Mesodermal cell (in vitro differentiated cells): Measurements from ENCODE around the gene CCNG1.

Experiments used
- H3K27ac ChIP-seq: 2 replicates; pipeline ENCODE4 v1.7.0; 2013; ENCODE audit warnings: mild to moderate bottlenecking, low read depth, low read length, moderate library complexity; ENCODE audit not compliant: severe bottlenecking
- H3K36me3 ChIP-seq: 2 replicates; pipeline ENCODE4 v1.7.1; 2013; ENCODE audit warnings: mild to moderate bottlenecking, low read length, moderate library complexity; ENCODE audit not compliant: control insufficient read depth, insufficient read depth
- H3K4me1 ChIP-seq: one replicate; pipeline ENCODE4 v1.7.1; 2013; ENCODE audit warnings: mild to moderate bottlenecking, low read length; ENCODE audit not compliant: insufficient read depth, control insufficient read depth, poor library complexity, severe bottlenecking
- H3K4me3 ChIP-seq: 2 replicates; pipeline ENCODE4 v1.7.0; 2013; ENCODE audit warnings: low read length, control low read depth, mild to moderate bottlenecking; ENCODE audit not compliant: insufficient read depth, poor library complexity, severe bottlenecking; ENCODE audit errors: extremely low read depth
- H3K9me3 ChIP-seq: 2 replicates; pipeline ENCODE4 v1.7.1; 2013; ENCODE audit warnings: mild to moderate bottlenecking, low read length, moderate library complexity; ENCODE audit not compliant: control insufficient read depth
- WGBS, 2 experiments: methylation state at CpG; one replicate each; pipeline ENCODE4 v1.1.5; 2013; ENCODE audit warnings: missing lambda C conversion rate in 2 of 2; ENCODE audit not compliant: insufficient coverage in 2 of 2; 5-methylcytosine and 5-hydroxymethylcytosine counted together

Gene CCNG1

GRCh38 chr5:163459462-163459818 is 22.0 kb downstream of the CCNG1 start:
- Histone ChIP-seq H3K9me3 (no peaks in the 10 kb centered on the region), H3K36me3 (peaks cover 28% of the 10 kb centered on the region), H3K27ac (peak overlapping the region; percentile 100), H3K4me1 (peaks cover 2% of the 10 kb centered on the region), H3K4me3 (peak overlapping the region; percentile 65)
- 0 to 8% methylated on average over 5 to 6 of the region's 12 CpGs for WGBS, 2 experiments

GRCh38 chr5:163459819-163460561 is 22.6 kb downstream of the CCNG1 start, which contains the start of gene NUDCD2:
Gene NUDCD2, minus strand, starts transcription at chr5:163460102. Its CDS starts 52 bp downstream, at chr5:163460050.
- peaks cover 27% of the 10 kb centered on the region for H3K36me3 ChIP-seq
- peaks cover 2% of the 10 kb centered on the region for H3K4me1 ChIP-seq
- peak within 1 kb of the TSS; percentile 100 for H3K27ac ChIP-seq
- H3K9me3 ChIP-seq, result no peaks in the 10 kb centered on the region
- peak within 1 kb of the TSS; percentile 65 for H3K4me3 ChIP-seq
- 0% methylated on average over 50 to 54 of the region's 59 CpGs for WGBS, 2 experiments

- Histone ChIP-seq H3K4me3 (peak within 1 kb of the TSS; percentile 65), H3K9me3 (no peaks in the 10 kb centered on the region), H3K36me3 (peaks cover 25% of the 10 kb centered on the region), H3K4me1 (peaks cover 2% of the 10 kb centered on the region), H3K27ac (peak within 1 kb of the TSS; percentile 100)
- 0% methylated on average over 16 to 20 of the region's 23 CpGs for WGBS, 2 experiments
Measured at GRCh38 chr5:163460562-163461171, 23.3 kb downstream of the CCNG1 start, which contains the start of gene HMMR. Gene HMMR, plus strand, starts transcription at chr5:163460632. Its CDS starts 61 bp downstream, at chr5:163460693.

GRCh38 chr5:163463063-163463435 is 25.7 kb downstream of the CCNG1 start:
- H3K27ac ChIP-seq, result no peak overlapping the region
- peaks cover 23% of the 10 kb centered on the region for H3K36me3 ChIP-seq
- no peaks in the 10 kb centered on the region for H3K9me3 ChIP-seq
- peaks cover 2% of the 10 kb centered on the region for H3K4me1 ChIP-seq
- H3K4me3 ChIP-seq, result no peak overlapping the region

- Histone ChIP-seq H3K27ac (no peak overlapping the region), H3K36me3 (peaks cover 68% of the 10 kb centered on the region), H3K4me1 (no peaks in the 10 kb centered on the region), H3K4me3 (no peak overlapping the region), H3K9me3 (no peaks in the 10 kb centered on the region)
- WGBS, 2 experiments, result 100% methylated on average over 1 of the region's 4 CpGs; no CpG with 5 or more reads in 1 of the 2 experiments
Measured at GRCh38 chr5:163467682-163468081, 30.3 kb downstream of the CCNG1 start.

GRCh38 chr5:163473635-163474243 is 36.3 kb downstream of the CCNG1 start:
- 95 to 100% methylated on average over 3 of the region's 3 CpGs for WGBS, 2 experiments
- no peaks in the 10 kb centered on the region for H3K4me1 ChIP-seq
- H3K36me3 ChIP-seq, result peaks cover 60% of the 10 kb centered on the region
- H3K4me3 ChIP-seq, result no peak overlapping the region
- no peak overlapping the region for H3K27ac ChIP-seq
- no peaks in the 10 kb centered on the region for H3K9me3 ChIP-seq

GRCh38 chr5:163475411-163475810 is 38.0 kb downstream of the CCNG1 start:
- H3K9me3 ChIP-seq, result no peaks in the 10 kb centered on the region
- no peak overlapping the region for H3K4me3 ChIP-seq
- peaks cover 54% of the 10 kb centered on the region for H3K36me3 ChIP-seq
- H3K4me1 ChIP-seq, result no peaks in the 10 kb centered on the region
- no CpG with 5 or more reads among the region's 2 CpGs for WGBS, 2 experiments
- no peak overlapping the region for H3K27ac ChIP-seq

GRCh38 chr5:163478126-163478981 is 41.0 kb downstream of the CCNG1 start:
- H3K9me3 ChIP-seq, result no peaks in the 10 kb centered on the region
- H3K27ac ChIP-seq, result no peak overlapping the region
- no peak overlapping the region for H3K4me3 ChIP-seq
- WGBS, 2 experiments, result 83% methylated on average over 1 of the region's 2 CpGs; no CpG with 5 or more reads in 1 of the 2 experiments
- H3K36me3 ChIP-seq, result peaks cover 47% of the 10 kb centered on the region
- H3K4me1 ChIP-seq, result no peaks in the 10 kb centered on the region

- Histone ChIP-seq H3K9me3 (no peaks in the 10 kb centered on the region), H3K27ac (no peak overlapping the region), H3K4me3 (no peak overlapping the region), H3K4me1 (no peaks in the 10 kb centered on the region), H3K36me3 (peaks cover 45% of the 10 kb centered on the region)
- WGBS, 2 experiments, result no CpG with 5 or more reads among the region's 1 CpG
Measured at GRCh38 chr5:163478982-163479271, 41.5 kb downstream of the CCNG1 start.

- no peak overlapping the region for H3K4me3 ChIP-seq
- H3K4me1 ChIP-seq, result peaks cover 3% of the 10 kb centered on the region
- WGBS, 2 experiments, result 75% methylated on average over 1 to 4 of the region's 6 CpGs
- H3K27ac ChIP-seq, result peak overlapping the region; percentile 24
- no peaks in the 10 kb centered on the region for H3K9me3 ChIP-seq
- peaks cover 67% of the 10 kb centered on the region for H3K36me3 ChIP-seq
Measured at GRCh38 chr5:163489055-163489744, 51.8 kb downstream of the CCNG1 start.
